ENCODE measurements around the gene UXT. TPM values are rescaled to one million over a fixed set of nuclear protein-coding genes. Genes with fewer than 3 reads are reported as not detected.

UXT gene
- total RNA-seq, 2 experiments from 2014 or later: 171 to 284 TPM

DNA sequence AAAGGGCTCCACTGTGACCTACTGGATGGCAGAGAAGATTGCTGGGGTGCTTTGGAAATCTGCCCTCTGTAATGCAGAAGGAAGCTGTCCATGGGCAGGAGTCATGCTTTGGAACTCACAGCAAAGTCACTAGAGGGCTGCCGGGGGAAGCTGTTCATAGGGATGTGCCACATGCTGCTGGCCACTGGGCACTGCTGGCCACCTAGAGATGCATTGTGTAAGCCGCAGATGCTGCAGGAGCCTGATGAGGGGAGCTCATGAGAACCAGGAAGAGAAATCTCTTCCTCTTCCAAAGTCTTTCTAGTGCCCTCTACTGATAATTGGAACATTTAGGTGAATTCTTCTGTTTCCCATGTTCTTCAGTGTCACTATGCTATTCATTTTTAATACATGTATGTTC lies 31.2 kb upstream of the UXT start:
- Histone ChIP-seq H3K4me2 (ENCODE audit: low read length) (no peak overlapping the region), H3K4me3 (ENCODE audit: low read depth, low read length, poor library complexity, severe bottlenecking) (no peak overlapping the region), H2AFZ (ENCODE audit: low read length) (no peak overlapping the region), H4K20me1 (ENCODE audit: insufficient read depth, low read length) (no peaks in the 10 kb centered on the region), H3K4me1 (ENCODE audit: insufficient read depth, low read length, poor library complexity, severe bottlenecking) (no peaks in the 10 kb centered on the region), H3K79me2 (ENCODE audit: insufficient read depth, low read depth, low read length) (no peaks in the 10 kb centered on the region), H3K9me3 (ENCODE audit: low read length) (no peaks in the 10 kb centered on the region), H3K9me2 (ENCODE audit: insufficient read depth, low read length) (no peaks in the 10 kb centered on the region), H3K27ac (ENCODE audit: low read depth, low read length, poor library complexity, severe bottlenecking) (no peak overlapping the region), H3K36me3 (ENCODE audit: insufficient read depth, low read length) (no peaks in the 10 kb centered on the region)
- no TSS peak for BruUV-seq (replicated peaks)
- ChIA-PET CTCF (ENCODE audit: unreplicated experiment) (no interaction called here), POLR2A (no interaction called here)
- no peak for TF ChIP-seq EZH2phosphoT487 (IDR thresholded peaks at IDR 0.05; ENCODE audit: borderline replicate concordance, low read depth, low read length)
- TF ChIP-seq CTCF (conservative IDR thresholded peaks at IDR 0.05; ENCODE audit: low read length): no peak
- intact Hi-C loops (cut with micrococcal nuclease; ENCODE audit: unreplicated experiment): no loop called here
- no peak for DNase-seq (ENCODE audit: low spot score)

DNA sequence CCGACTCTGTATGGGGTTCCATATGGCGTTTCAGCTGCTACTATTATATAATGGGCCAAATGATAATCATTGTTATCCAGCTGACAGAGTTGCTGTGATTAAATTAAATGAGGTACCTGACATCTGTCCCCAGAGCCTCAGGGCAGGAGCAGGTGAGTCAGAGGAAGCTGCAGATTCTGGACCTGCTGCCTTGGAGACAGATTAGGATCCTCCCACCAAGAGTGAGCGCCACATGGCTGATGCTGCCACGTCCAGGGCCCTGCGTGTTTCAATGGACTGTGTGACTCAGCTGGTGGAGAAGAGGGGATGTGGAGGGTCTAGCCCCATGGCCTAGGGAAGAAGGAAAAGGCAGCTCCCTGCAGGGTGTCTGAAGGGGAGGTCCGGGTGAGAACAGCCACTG lies 28.3 kb upstream of the UXT start:
- no peak overlapping the region for H2AFZ ChIP-seq (ENCODE audit: low read length)
- POLR2A ChIA-PET: no interaction called here
- no TSS peak for BruUV-seq (replicated peaks)
- H3K36me3 ChIP-seq (ENCODE audit: insufficient read depth, low read length): no peaks in the 10 kb centered on the region
- no peaks in the 10 kb centered on the region for H3K9me2 ChIP-seq (ENCODE audit: insufficient read depth, low read length)
- H4K20me1 ChIP-seq (ENCODE audit: insufficient read depth, low read length): no peaks in the 10 kb centered on the region
- TF ChIP-seq CTCF (conservative IDR thresholded peaks at IDR 0.05; ENCODE audit: low read length): no peak
- no peak for TF ChIP-seq EZH2phosphoT487 (IDR thresholded peaks at IDR 0.05; ENCODE audit: borderline replicate concordance, low read depth, low read length)
- CTCF ChIA-PET (ENCODE audit: unreplicated experiment): no interaction called here
- no peak overlapping the region for H3K27ac ChIP-seq (ENCODE audit: low read depth, low read length, poor library complexity, severe bottlenecking)
- no peaks in the 10 kb centered on the region for H3K4me1 ChIP-seq (ENCODE audit: insufficient read depth, low read length, poor library complexity, severe bottlenecking)
- DNase-seq (ENCODE audit: low spot score): no peak
- H3K9me3 ChIP-seq (ENCODE audit: low read length): no peaks in the 10 kb centered on the region
- intact Hi-C loops (cut with micrococcal nuclease; ENCODE audit: unreplicated experiment): loop anchor here (10.0 kb wide), 1 partner anchor 48 kb away; no protein-coding TSS in a partner anchor
- H3K4me2 ChIP-seq (ENCODE audit: low read length): no peak overlapping the region
- H3K79me2 ChIP-seq (ENCODE audit: insufficient read depth, low read depth, low read length): no peaks in the 10 kb centered on the region
- H3K4me3 ChIP-seq (ENCODE audit: low read depth, low read length, poor library complexity, severe bottlenecking): no peak overlapping the region

- Histone ChIP-seq H3K27ac (ENCODE audit: low read depth, low read length, poor library complexity, severe bottlenecking) (no peak overlapping the region), H3K79me2 (ENCODE audit: insufficient read depth, low read depth, low read length) (no peaks in the 10 kb centered on the region), H4K20me1 (ENCODE audit: insufficient read depth, low read length) (no peaks in the 10 kb centered on the region), H2AFZ (ENCODE audit: low read length) (no peak overlapping the region), H3K9me2 (ENCODE audit: insufficient read depth, low read length) (no peaks in the 10 kb centered on the region), H3K4me3 (ENCODE audit: low read depth, low read length, poor library complexity, severe bottlenecking) (no peak overlapping the region), H3K4me2 (ENCODE audit: low read length) (no peak overlapping the region), H3K9me3 (ENCODE audit: low read length) (no peaks in the 10 kb centered on the region), H3K4me1 (ENCODE audit: insufficient read depth, low read length, poor library complexity, severe bottlenecking) (no peaks in the 10 kb centered on the region), H3K36me3 (ENCODE audit: insufficient read depth, low read length) (no peaks in the 10 kb centered on the region)
- no peak for DNase-seq (ENCODE audit: low spot score)
- intact Hi-C loops (cut with micrococcal nuclease; ENCODE audit: unreplicated experiment): loop anchor here (10.0 kb wide), 1 partner anchor 51 kb away; no protein-coding TSS in a partner anchor
- BruUV-seq (replicated peaks): no TSS peak
- ChIA-PET CTCF (ENCODE audit: unreplicated experiment) (no interaction called here), POLR2A (no interaction called here)
- TF ChIP-seq EZH2phosphoT487 (IDR thresholded peaks at IDR 0.05; ENCODE audit: borderline replicate concordance, low read depth, low read length) (no peak), CTCF (conservative IDR thresholded peaks at IDR 0.05; ENCODE audit: low read length) (no peak)
These were observed 24.8 kb upstream of the UXT start for GRCh38 chrX:47683829-47684205.

Data from OCI-LY7 (cell line).